ENCODE measurements around the gene LRR1. TPM values are rescaled to one million over a fixed set of nuclear protein-coding genes. Genes with fewer than 3 reads are reported as not detected.

Gene LRR1
- total RNA-seq, 1 donor from 2014 or later = 16.4 TPM

DNA sequence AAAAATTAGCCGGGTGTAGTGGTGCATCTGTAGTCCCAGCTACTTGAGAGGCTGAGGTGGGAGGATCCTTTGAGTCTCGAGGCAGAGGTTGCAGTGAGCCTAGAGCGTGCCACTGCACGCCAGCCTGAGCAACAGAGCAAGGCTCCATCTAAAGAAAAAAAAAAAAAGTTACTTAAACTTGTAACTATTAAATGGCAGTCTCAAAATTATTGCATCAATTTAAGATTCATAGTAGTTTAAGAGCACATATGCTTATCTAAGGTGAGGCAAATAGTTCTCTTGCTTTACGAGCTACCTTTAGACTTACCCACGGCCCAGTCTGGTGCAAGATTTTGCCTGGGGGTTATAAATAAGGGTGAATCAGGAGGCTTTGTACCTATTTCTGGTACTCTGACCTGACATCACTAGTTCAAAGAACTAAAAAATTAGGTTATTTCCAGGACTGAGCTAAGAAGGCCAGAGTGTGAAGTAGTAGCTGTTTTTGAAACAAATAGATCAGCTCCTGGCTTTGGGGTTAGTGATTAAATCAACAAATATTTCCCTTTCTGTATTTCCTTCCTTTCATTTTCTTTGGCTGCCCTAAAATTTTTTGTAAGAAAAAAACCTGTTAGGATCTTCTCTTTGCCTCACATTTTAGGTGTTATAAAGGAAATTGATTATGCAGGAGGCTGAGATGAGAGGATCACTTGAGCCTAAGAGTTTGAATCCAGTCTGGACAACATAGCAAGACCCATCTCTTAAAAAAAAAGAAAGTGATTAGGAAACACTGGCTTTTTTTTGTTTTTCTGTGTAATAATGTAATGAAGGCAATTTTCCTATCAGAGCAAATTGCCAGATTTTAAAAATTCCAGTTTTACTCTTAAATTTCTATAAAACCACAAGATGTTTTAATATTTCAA is 25.4 kb downstream of the LRR1 start:
- H3K9me3 Mint-ChIP-seq (ENCODE audit: low read depth) = no peaks in the 10 kb centered on the region
- no peak for DNase-seq (ENCODE audit: low spot score, unreplicated experiment)
- no peak for TF ChIP-seq CTCF (IDR thresholded peaks at IDR 0.05; ENCODE audit: unreplicated experiment)
- no peak overlapping the region for H3K27ac Mint-ChIP-seq
- no peaks in the 10 kb centered on the region for H3K27me3 Mint-ChIP-seq
- no peak overlapping the region for H3K4me3 Mint-ChIP-seq (ENCODE audit: low read depth)
- peaks cover 10% of the 10 kb centered on the region for H3K36me3 Mint-ChIP-seq (ENCODE audit: insufficient read depth)
- H3K4me1 Mint-ChIP-seq (ENCODE audit: low read depth) = peaks cover 18% of the 10 kb centered on the region

DNA sequence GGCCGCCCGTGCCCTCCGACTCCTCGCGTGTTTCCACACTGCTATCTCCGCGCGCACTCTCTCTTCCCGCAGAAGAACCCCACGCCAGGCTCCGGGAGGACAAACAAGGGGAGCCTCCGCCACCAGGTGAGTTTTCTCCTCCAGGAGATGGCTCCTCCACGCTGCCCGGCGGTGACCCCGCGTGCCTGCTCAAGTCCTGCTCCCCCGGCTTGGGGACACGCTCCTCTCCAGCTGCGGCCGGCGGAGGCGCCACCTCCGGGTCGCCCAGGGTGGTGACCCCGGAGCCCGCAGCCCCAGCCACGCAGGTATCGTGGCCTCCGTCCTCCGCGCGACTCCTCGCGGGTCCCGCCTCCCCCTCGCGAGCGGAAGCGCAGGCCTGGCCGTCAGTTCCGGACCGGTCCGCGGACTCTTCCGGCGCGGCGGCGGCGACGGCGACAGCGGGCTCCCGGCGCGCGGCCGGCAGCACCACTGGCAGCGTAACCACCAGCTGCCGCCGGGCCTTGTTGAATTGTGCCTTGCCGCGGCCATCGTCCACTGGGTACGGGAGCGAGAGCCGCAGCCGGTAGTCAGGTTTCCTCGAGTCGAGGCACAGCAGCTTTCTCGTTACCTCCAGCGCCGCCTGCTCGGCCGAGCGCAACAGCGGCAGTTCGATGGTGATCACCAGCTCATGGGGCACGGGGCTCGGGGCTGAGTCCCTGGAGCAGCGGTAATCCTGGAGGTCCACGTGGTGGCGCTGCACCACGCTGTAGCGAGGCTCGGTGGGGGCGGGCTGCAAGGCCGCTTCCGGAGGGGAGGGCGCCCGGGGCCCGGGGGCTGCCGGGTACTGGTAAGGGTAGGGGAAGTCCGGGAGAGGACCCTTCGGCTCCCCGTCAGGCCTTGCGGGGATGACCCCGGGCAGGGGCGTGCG is 35.2 kb downstream of the LRR1 start:
- H3K4me1 Mint-ChIP-seq (ENCODE audit: low read depth) = peaks cover 22% of the 10 kb centered on the region
- no peaks in the 10 kb centered on the region for H3K9me3 Mint-ChIP-seq (ENCODE audit: low read depth)
- DNase-seq (ENCODE audit: low spot score, unreplicated experiment) = peak; percentile 92
- H3K27me3 Mint-ChIP-seq = no peaks in the 10 kb centered on the region
- peak overlapping the region; percentile 100 for H3K4me3 Mint-ChIP-seq (ENCODE audit: low read depth)
- H3K36me3 Mint-ChIP-seq (ENCODE audit: insufficient read depth) = peaks cover 16% of the 10 kb centered on the region
- TF ChIP-seq CTCF (IDR thresholded peaks at IDR 0.05; ENCODE audit: unreplicated experiment) = peak; percentile 86
- H3K27ac Mint-ChIP-seq = peak overlapping the region; percentile 99

DNA sequence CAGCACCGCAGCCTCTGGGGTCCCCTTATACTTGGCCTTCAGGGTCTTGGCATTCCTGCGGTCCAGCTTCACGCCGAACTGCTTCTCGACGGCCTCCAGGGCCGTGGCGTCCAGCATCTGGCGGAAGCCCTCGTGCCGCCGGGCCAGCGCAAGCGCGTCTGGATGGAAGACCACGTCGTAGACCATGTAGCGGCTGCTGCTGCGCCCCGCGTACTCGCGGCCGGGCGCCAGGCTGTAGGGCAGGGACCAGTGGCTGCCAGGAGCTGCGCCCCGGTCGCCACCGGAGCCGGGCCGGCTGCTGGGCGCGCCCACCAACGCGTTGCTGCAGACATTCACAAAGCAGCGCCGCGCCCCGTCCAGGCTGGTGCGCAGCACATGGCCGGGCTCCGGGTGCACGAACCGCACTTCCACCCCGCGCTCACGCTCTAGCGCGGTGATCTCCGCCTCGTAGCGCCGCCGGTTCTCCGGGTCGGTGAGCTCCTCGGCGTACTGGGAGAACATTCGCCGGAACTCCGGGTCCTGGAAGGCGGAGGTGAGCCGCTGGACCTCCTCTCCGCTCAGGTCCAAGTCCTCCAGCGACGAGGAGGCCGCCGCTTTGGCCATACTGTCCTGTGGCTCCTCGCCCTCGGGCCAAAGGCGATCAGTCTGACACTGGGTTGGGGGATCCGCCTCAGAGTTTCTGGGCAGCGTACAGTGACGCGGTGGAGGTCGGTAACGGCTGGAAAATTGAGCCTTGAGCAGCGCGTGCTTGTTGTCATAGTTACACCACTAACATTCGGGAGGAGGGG is 36.0 kb downstream of the LRR1 start, which contains the start of gene DNAAF2:
TSS of gene DNAAF2 (minus strand) at position 698 of the 788 bp plus-strand sequence. CDS start at position 603, 95 bp downstream.
- H3K4me3 Mint-ChIP-seq (ENCODE audit: low read depth) = peak within 1 kb of the TSS; percentile 100
- peaks cover 18% of the 10 kb centered on the region for H3K36me3 Mint-ChIP-seq (ENCODE audit: insufficient read depth)
- peak within 1 kb of the TSS; percentile 96 for H3K27ac Mint-ChIP-seq
- H3K4me1 Mint-ChIP-seq (ENCODE audit: low read depth) = peaks cover 22% of the 10 kb centered on the region
- peak; percentile 30 for DNase-seq (ENCODE audit: low spot score, unreplicated experiment)
- H3K27me3 Mint-ChIP-seq = no peaks in the 10 kb centered on the region
- no peak for TF ChIP-seq CTCF (IDR thresholded peaks at IDR 0.05; ENCODE audit: unreplicated experiment)
- H3K9me3 Mint-ChIP-seq (ENCODE audit: low read depth) = no peaks in the 10 kb centered on the region

DNA sequence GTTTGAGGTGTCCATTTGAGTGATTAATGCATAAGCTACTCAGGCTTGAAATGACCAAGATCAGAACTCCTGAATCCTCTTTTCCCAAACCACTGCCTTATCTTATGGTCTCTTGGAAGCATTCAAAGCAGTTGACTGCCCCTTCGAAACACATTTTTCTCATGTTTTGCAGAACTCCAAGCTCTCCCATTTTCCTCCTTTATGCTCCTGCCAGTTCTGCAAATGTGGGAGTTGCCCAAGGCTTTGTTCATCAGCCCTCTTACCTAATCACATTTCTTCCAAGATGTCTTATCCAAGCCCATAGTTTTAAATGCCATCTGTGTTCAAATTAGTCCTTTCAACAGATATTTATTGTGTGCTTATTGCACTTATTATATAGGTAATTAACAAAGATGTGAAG is 38.1 kb downstream of the LRR1 start:
- Mint-ChIP-seq H3K27ac (no peak overlapping the region), H3K4me1 (ENCODE audit: low read depth) (peaks cover 29% of the 10 kb centered on the region), H3K9me3 (ENCODE audit: low read depth) (no peaks in the 10 kb centered on the region), H3K27me3 (no peaks in the 10 kb centered on the region), H3K4me3 (ENCODE audit: low read depth) (peak overlapping the region; percentile 37), H3K36me3 (ENCODE audit: insufficient read depth) (peaks cover 18% of the 10 kb centered on the region)
- no peak for DNase-seq (ENCODE audit: low spot score, unreplicated experiment)
- TF ChIP-seq CTCF (IDR thresholded peaks at IDR 0.05; ENCODE audit: unreplicated experiment) = no peak

Data from progenitor cell of endocrine pancreas (in vitro differentiated cells).